HK-2 (cell line): ENCODE data around the gene TBC1D3D.
"Not testable (repeated sequence)": the region's sequence is repeated elsewhere in the genome, so short reads cannot be mapped to it uniquely, and the experiment has no call there.

Experiments
- DNase-seq: peaks from one replicate; pipeline ENCODE4 v3.0.0-alpha.2; 2018; ENCODE audit not compliant: unreplicated experiment

The TBC1D3D gene

GRCh38 chr17:38003676-38004075, at the start of gene TBC1D3D:
Gene TBC1D3D, plus strand, starts transcription at chr17:38003976. Its CDS starts 1,585 bp downstream, at chr17:38005561.
- not testable (repeated sequence) for DNase-seq

- DNase-seq = not testable (repeated sequence)
These were observed 14.8 kb upstream of the TBC1D3D start, which contains the start of gene TBC1D3L for GRCh38 chr17:37988960-37989359. Gene TBC1D3L, minus strand, starts transcription at chr17:37989060. Its CDS starts 1,540 bp downstream, at chr17:37987520.
